ENCODE measurements around the gene FNIP2.

DNA sequence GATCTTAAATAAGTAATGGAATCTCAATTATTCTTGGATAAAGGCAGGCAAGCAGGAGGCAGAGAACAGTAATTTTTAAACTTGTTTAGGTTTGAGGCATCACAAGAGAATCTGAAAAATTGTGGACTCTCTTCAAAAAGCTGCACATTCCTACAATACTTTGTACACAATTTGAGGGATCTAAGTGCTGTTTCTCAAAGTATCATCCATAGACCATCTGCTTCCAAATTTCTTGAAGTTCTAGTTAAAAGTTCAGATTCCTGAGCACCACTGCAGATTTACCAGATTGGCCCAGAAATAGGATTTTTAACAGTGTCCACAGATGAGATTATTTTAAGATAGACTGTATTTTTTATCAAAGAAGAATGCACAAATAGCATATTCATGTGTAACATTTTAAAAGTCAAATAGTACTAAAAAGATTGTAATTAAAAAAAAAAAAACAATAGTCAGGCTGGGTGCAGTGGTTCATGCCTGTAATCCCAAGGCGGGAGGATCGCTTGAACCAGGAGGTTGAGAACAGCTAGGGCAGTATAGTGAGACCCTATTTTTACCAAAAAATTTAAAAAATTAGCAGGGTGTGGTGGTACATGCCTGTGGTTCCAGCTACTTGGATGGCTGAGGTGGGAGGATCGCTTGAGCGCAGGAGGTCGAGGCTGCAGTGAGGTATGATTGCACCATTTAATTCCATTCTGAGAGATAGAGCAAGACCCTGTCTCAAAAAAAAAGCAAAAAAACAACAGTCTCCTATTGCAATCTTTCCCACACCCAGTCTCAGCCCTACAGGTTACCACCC lies 14.2 kb upstream of the FNIP2 start:
- TF ChIP-seq EZH2 (IDR thresholded peaks at IDR 0.05; ENCODE audit: low read length, missing control alignments): no peak
- TF ChIP-seq CTCF (conservative IDR thresholded peaks at IDR 0.05 in 1 of 2, IDR thresholded peaks at IDR 0.05 in 1 of 2; ENCODE audit: low read depth in 1 of 2, low read length in 2 of 2): no peak
